B cell (primary cell): ENCODE measurements around the gene FLYWCH2. TPM values are rescaled to one million over a fixed set of nuclear protein-coding genes. Genes with fewer than 3 reads are reported as not detected.

Source experiments
- ATAC-seq: fragments of 200-7000 bp; cut with Tn5 transposase; one replicate; pipeline ENCODE4 v1.10.0; 2021; ENCODE audit warnings: low read depth, mild to moderate bottlenecking, moderate number of reproducible peaks, moderate library complexity
- CTCF ChIA-PET: fragments of 350-600 bp; sonication (Branson Sonifier 250); formaldehyde crosslinking; loops from one replicate; lab custom pipeline; 2021; ENCODE audit warnings: antibody characterized with exemption, inconsistent platforms; lab: Charles Lee
- POLR2A ChIA-PET: fragments of 350-600 bp; sonication (Branson Sonifier 250); formaldehyde crosslinking; loops from one replicate; lab custom pipeline; 2021; ENCODE audit warnings: antibody characterized with exemption; lab: Charles Lee
- DNase-seq: peaks from one replicate; pipeline ENCODE4 v3.0.0; 2013
- H2AFZ ChIP-seq: 2 replicates; pipeline ENCODE4 v1.6.1; 2012; ENCODE audit warnings: mild to moderate bottlenecking, low read depth, low read length; ENCODE audit not compliant: insufficient read depth, poor library complexity, severe bottlenecking
- H3K27ac ChIP-seq, 2 donors: 1 replicate in 1 of 2; 2 replicates in 1 of 2; pipeline ENCODE4 v1.5.1; 2012 to 2013; ENCODE audit warnings: low read length in 2 of 2, mild to moderate bottlenecking in 2 of 2, moderate library complexity in 1 of 2
- H3K27me3 ChIP-seq, 4 experiments: fragments of 200-600 bp in 1 of 4; sonication (generic) in 1 of 4; replicated peaks in 1 of 4; 1 replicate in 2 of 4; 2 replicates in 2 of 4; pipeline versions ENCODE4 v1.6.1 to v1.7.0; 2013 to 2016; ENCODE audit warnings: low read length in 3 of 4, mild to moderate bottlenecking in 2 of 4, mixed read lengths in 1 of 4, moderate library complexity in 1 of 4; ENCODE audit not compliant: insufficient read depth in 4 of 4, control insufficient read depth in 3 of 4; ENCODE audit errors: control extremely low read depth in 1 of 4
- H3K36me3 ChIP-seq, 2 experiments: replicated peaks in 1 of 2; 1 replicate in 1 of 2; 2 replicates in 1 of 2; pipeline versions ENCODE4 v1.6.1 to v1.7.1; 2013; ENCODE audit warnings: low read length in 1 of 2; ENCODE audit not compliant: insufficient read depth in 2 of 2, control insufficient read depth in 1 of 2; ENCODE audit errors: control extremely low read depth in 1 of 2, extremely low read depth in 1 of 2
- H3K4me1 ChIP-seq, 2 donors: fragments of 200-600 bp in 1 of 2; sonication (generic) in 1 of 2; 1 replicate in 1 of 2; 2 replicates in 1 of 2; pipeline versions ENCODE4 v1.5.1 to v1.6.1; 2013 to 2017; ENCODE audit warnings: low read length in 2 of 2; ENCODE audit not compliant: control insufficient read depth in 2 of 2, insufficient read depth in 2 of 2
- H3K4me2 ChIP-seq: replicated peaks from 2 replicates; pipeline ENCODE3; 2012; ENCODE audit warnings: mild to moderate bottlenecking, low read depth, low read length; ENCODE audit not compliant: poor library complexity, severe bottlenecking
- H3K4me3 ChIP-seq, 5 experiments: fragments of 200-600 bp in 1 of 5; sonication (generic) in 1 of 5; 1 replicate in 3 of 5; 2 replicates in 2 of 5; pipeline versions ENCODE4 v1.5.1 to v1.7.0; 2011 to 2016; ENCODE audit warnings: low read length in 4 of 5, mild to moderate bottlenecking in 4 of 5, low read depth in 2 of 5, control low read depth in 1 of 5, moderate library complexity in 1 of 5; ENCODE audit not compliant: insufficient read depth in 1 of 5; ENCODE audit errors: control extremely low read depth in 1 of 5, extremely low read depth in 1 of 5
- H3K79me2 ChIP-seq: fragments of 200-600 bp; sonication (generic); one replicate; pipeline ENCODE4 v1.6.0; 2016; ENCODE audit warnings: low read length; ENCODE audit not compliant: control insufficient read depth, insufficient read depth
- H3K9ac ChIP-seq: fragments of 200-600 bp; sonication (generic); 2 replicates; pipeline ENCODE4 v1.6.1; 2017; ENCODE audit warnings: mild to moderate bottlenecking, low read length, moderate library complexity
- H3K9me3 ChIP-seq, 3 donors: one replicate each; pipeline versions ENCODE4 v1.6.1 to v1.7.1; 2013; ENCODE audit warnings: low read length in 2 of 3; ENCODE audit not compliant: control insufficient read depth in 2 of 3, insufficient read depth in 1 of 3; ENCODE audit errors: control extremely low read depth in 1 of 3
- H4K20me1 ChIP-seq: 2 replicates; pipeline ENCODE4 v1.6.0; 2012; ENCODE audit warnings: mild to moderate bottlenecking, low read length; ENCODE audit not compliant: insufficient read depth, control insufficient read depth, poor library complexity, severe bottlenecking
- H3K27ac Mint-ChIP-seq: one replicate; pipeline ENCODE4 v1.8.0; 2021; ENCODE audit warnings: mixed read lengths
- H3K27me3 Mint-ChIP-seq: one replicate; pipeline ENCODE4 v1.8.0; 2021; ENCODE audit warnings: mixed read lengths
- H3K4me1 Mint-ChIP-seq: one replicate; pipeline ENCODE4 v1.8.0; 2021; ENCODE audit warnings: mixed read lengths
- H3K4me3 Mint-ChIP-seq: one replicate; pipeline ENCODE4 v1.8.0; 2021; ENCODE audit warnings: mixed read lengths
- H3K9me3 Mint-ChIP-seq: one replicate; pipeline ENCODE4 v1.8.0; 2022; ENCODE audit warnings: mixed read lengths; ENCODE audit not compliant: insufficient read depth
- CTCF ChIP-seq: fragments of 200-600 bp; IDR thresholded peaks from one replicate; pipeline ENCODE4 v1.8.0; 2022; ENCODE audit warnings: antibody characterized with exemption, mild to moderate bottlenecking
- EZH2 ChIP-seq: IDR thresholded peaks from 2 replicates; pipeline ENCODE4 v1.6.1; 2012; ENCODE audit warnings: borderline replicate concordance, low read depth, mild to moderate bottlenecking, moderate library complexity, low read length; ENCODE audit not compliant: insufficient read depth, poor library complexity, severe bottlenecking
- WGBS: methylation state at CpG from one replicate; pipeline ENCODE4 v1.1.5; 2013; ENCODE audit warnings: missing lambda C conversion rate; ENCODE audit not compliant: insufficient coverage; 5-methylcytosine and 5-hydroxymethylcytosine counted together
- intact Hi-C: fragments of 100-400 bp; cut with micrococcal nuclease; formaldehyde crosslinking; loops from one replicate; pipeline ENCODE4 v1.10.0; 2022
- polyA plus RNA-seq: library from polyadenylated mRNA; depleted of rRNA; stranded (reverse); fragments of >200 nt; gene quantifications from 2 replicates; pipeline ENCODE4 v1.2.3, GENCODE V29; 2012
- total RNA-seq, 2 donors: library from RNA; stranded (reverse); fragments of 120-200 nt in 1 of 2; gene quantifications; 1 replicate in 1 of 2; 2 replicates in 1 of 2; pipeline versions ENCODE4 v1.2.3 to v1.2.4, GENCODE V29; 2013 to 2022

Gene FLYWCH2
- total and polyA plus RNA-seq, 2 donors (not counting 1 experiment from before 2014, with no cell fraction given) = 22.3 to 24.1 TPM

- CTCF ChIA-PET = no interaction called here
- H3K4me2 ChIP-seq = peak within 1 kb of the TSS; percentile 62
Observed at GRCh38 chr16:2857451-2858244, 25.4 kb upstream of the FLYWCH2 start, which contains the start of gene PRSS22. PRSS22 (minus strand) TSS chr16:2858170; CDS start chr16:2858104, 66 bp downstream.

More at GRCh38 chr16:2857451-2858244, 25.4 kb upstream of the FLYWCH2 start, which contains the start of gene PRSS22:
- H3K27ac ChIP-seq = no peak within 1 kb of the TSS
- H3K36me3 ChIP-seq = no peaks in the 10 kb centered on the region
- H3K79me2 ChIP-seq = no peaks in the 10 kb centered on the region
- H3K4me1 Mint-ChIP-seq = peaks cover 4% of the 10 kb centered on the region
- H3K27me3 ChIP-seq = peaks cover 0 to 45% (median 14%) of the 10 kb centered on the region in 4 experiments
- no peak for DNase-seq
- H2AFZ ChIP-seq = peak within 1 kb of the TSS; percentile 62
- no peak within 1 kb of the TSS for H3K27ac Mint-ChIP-seq
- H3K9ac ChIP-seq = no peak within 1 kb of the TSS
- WGBS = 12% methylated on average over 42 of the region's 42 CpGs
- no peak for ATAC-seq
- POLR2A ChIA-PET = no interaction called here
- peak within 1 kb of the TSS; percentile 56 for H3K4me3 Mint-ChIP-seq
- no peak within 1 kb of the TSS for H3K4me3 ChIP-seq
- H4K20me1 ChIP-seq = no peaks in the 10 kb centered on the region
- H3K9me3 Mint-ChIP-seq = peaks cover 6% of the 10 kb centered on the region
- intact Hi-C loops = no loop called here
- no peak for TF ChIP-seq EZH2
- no peak for TF ChIP-seq CTCF
- peaks cover 0 to 50% (median 12%) of the 10 kb centered on the region in 3 donors for H3K9me3 ChIP-seq
- peaks cover 27% of the 10 kb centered on the region for H3K27me3 Mint-ChIP-seq
- peaks cover 13 to 14% of the 10 kb centered on the region in 2 donors for H3K4me1 ChIP-seq
